Measurements from ENCODE around the gene MPPE1. TPM values are rescaled to one million over a fixed set of nuclear protein-coding genes. Genes with fewer than 3 reads are reported as not detected.

The MPPE1 gene
- total and polyA plus RNA-seq, 2 of the 4 experiments (the other 2 are of a cell fraction) = 13.8 to 19.9 TPM

GRCh38 chr18:11845654-11846053 is 62.5 kb downstream of the MPPE1 start:
- Histone ChIP-seq H3K4me1 (ENCODE audit: control insufficient read depth, insufficient read depth, low read length) (peaks cover 6% of the 10 kb centered on the region), H3K56ac (ENCODE audit: extremely low read depth, insufficient read depth, low read length) (no peak overlapping the region), H3K4ac (ENCODE audit: low read depth, low read length) (no peak overlapping the region), H2BK20ac (ENCODE audit: low read depth, low read length) (no peak overlapping the region), H4K8ac (ENCODE audit: low read depth in 2 of 2, low read length in 2 of 2) (no peak overlapping the region), H3K9me3 (ENCODE audit: control insufficient read depth, insufficient read depth, low read length) (no peaks in the 10 kb centered on the region), H2AFZ (replicated peaks; ENCODE audit: low read length, poor library complexity) (no peak overlapping the region), H3K23ac (ENCODE audit: low read depth, low read length) (no peak overlapping the region), H3K4me3 (ENCODE audit: insufficient read depth, low read depth, low read length) (no peak overlapping the region), H3K4me2 (ENCODE audit: low read depth, low read length) (no peak overlapping the region), H2BK5ac (ENCODE audit: low read depth, low read length, poor library complexity, severe bottlenecking) (no peak overlapping the region), H2BK120ac (ENCODE audit: low read depth, low read length) (no peak overlapping the region), H2AK9ac (replicated peaks; ENCODE audit: low read depth, low read length, poor library complexity) (no peak overlapping the region), H2BK15ac (ENCODE audit: low read depth, low read length) (no peak overlapping the region), H3K14ac (replicated peaks; ENCODE audit: low read depth, low read length) (no peak overlapping the region), H2AK5ac (ENCODE audit: low read depth, low read length) (no peak overlapping the region), H3K36me3 (ENCODE audit: control insufficient read depth, insufficient read depth, low read length) (no peaks in the 10 kb centered on the region), H4K5ac (ENCODE audit: low read depth, low read length) (no peak overlapping the region), H3K18ac (ENCODE audit: low read depth, low read length) (no peak overlapping the region), H4K91ac (ENCODE audit: insufficient read depth, low read depth, low read length) (no peak overlapping the region), H3K79me1 (ENCODE audit: low read depth in 1 of 2, low read length in 2 of 2) (0 out of 4 replicates have a peak, but pooled peaks cover 0 to 5% of the 10 kb centered on the region in 2 experiments), H3K9ac (ENCODE audit: low read depth, low read length) (no peak overlapping the region), H4K20me1 (ENCODE audit: insufficient read depth, low read length) (no peaks in the 10 kb centered on the region), H3K27ac (ENCODE audit: insufficient read depth, low read length) (no peak overlapping the region), H3K9me1 (ENCODE audit: insufficient read depth, low read length) (no peaks in the 10 kb centered on the region), H3K27me3 (ENCODE audit: control insufficient read depth, insufficient read depth, low read length) (no peaks in the 10 kb centered on the region)
- intact Hi-C loops (cut with micrococcal nuclease) = no loop called here
- DNase-seq = no peak
- no CpG with 5 or more reads among the region's 4 CpGs for WGBS, 2 experiments (ENCODE audit: extremely low coverage in 2 of 2, insufficient read length in 1 of 2)
- ATAC-seq (ENCODE audit: low read depth) = no peak
- POLR2A ChIA-PET (ENCODE audit: unreplicated experiment) = no interaction called here
- in situ Hi-C loops (cut with MboI; ENCODE audit: low sequenced_read_pairs) = no loop called here
- dilution Hi-C loops (cut with HindIII; ENCODE audit: low sequenced_read_pairs, unreplicated experiment) = no loop called here
- no TSS peak for BruUV-seq (replicated peaks)
- CTCF ChIA-PET = interaction anchor here (1.2 kb wide), 1 partner anchor 11 kb away, joined by 3 read pairs; no protein-coding TSS in a partner anchor
- TF ChIP-seq NFE2L2 (IDR thresholded peaks at IDR 0.05; ENCODE audit: low read depth, low read length) (no peak), USF2 (IDR thresholded peaks at IDR 0.05; ENCODE audit: low read depth, low read length) (no peak), RFX5 (IDR thresholded peaks at IDR 0.05; ENCODE audit: low read depth, low read length) (no peak), MAFK (IDR thresholded peaks at IDR 0.05; ENCODE audit: low read depth, low read length) (peak; percentile 93), ELK1 (IDR thresholded peaks at IDR 0.05; ENCODE audit: borderline replicate concordance, low read depth, low read length) (no peak), CTCF (conservative IDR thresholded peaks at IDR 0.05; ENCODE audit: low read depth, low read length) (no peak)

Measured in IMR-90 (cell line).